Spleen (tissue), 7 donors: ENCODE data around the gene CDK14.

Experiments used
- CTCF ChIP-seq, 11 experiments: fragments of 200-600 bp in 7 of 11; fragments of 450-650 bp in 4 of 11; sonication (generic) in 4 of 11; IDR thresholded peaks in 8 of 11; conservative IDR thresholded peaks in 3 of 11; 1 replicate in 7 of 11; 2 replicates in 4 of 11; pipeline versions ENCODE4 v1.4.0 to v1.8.0; 2016 to 2021; ENCODE audit warnings: antibody characterized with exemption in 11 of 11, inconsistent platforms in 4 of 11, mild to moderate bottlenecking in 1 of 11
- POLR2A ChIP-seq, 3 donors: fragments of 450-650 bp; IDR thresholded peaks; one replicate each; pipeline ENCODE4 v1.5.1; 2017; ENCODE audit warnings: antibody characterized with exemption in 3 of 3, mild to moderate bottlenecking in 1 of 3
- POLR2AphosphoS5 ChIP-seq, 3 donors: sonication (generic); formaldehyde crosslinking; IDR thresholded peaks; one replicate each; pipeline ENCODE4 v1.5.1; 2017; ENCODE audit warnings: antibody characterized with exemption in 3 of 3
- donor health status: DM: no; HTN: no; CAD: no; lungs with moderate emphysema.
- donor health status: DM: no; HTN: no; CAD: no.
- donor health status: DM: no; HTN: no; CAD: no.

DNA sequence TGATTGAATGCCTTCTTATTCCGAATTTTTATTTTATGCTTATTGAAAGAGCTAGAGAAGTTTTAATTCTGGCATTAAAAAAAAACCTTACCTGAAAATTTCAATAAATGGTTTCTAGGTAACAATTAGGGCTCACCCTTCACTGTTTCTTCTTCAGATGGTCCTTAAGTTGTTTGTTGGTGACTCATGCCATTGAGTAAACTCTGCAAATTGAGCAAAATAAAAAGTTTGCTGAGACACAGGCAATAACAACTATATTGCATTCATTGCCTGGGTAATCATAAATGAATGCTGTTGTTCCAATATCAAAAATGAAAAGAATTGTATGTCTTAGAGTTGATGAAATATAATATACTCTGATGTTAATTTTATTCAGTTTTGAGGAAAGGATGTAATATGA lies 300.3 kb downstream of the CDK14 start:
- TF ChIP-seq CTCF (IDR thresholded peaks at IDR 0.05 in 8 of 11, conservative IDR thresholded peaks at IDR 0.05 in 3 of 11) (no peak), POLR2A (IDR thresholded peaks at IDR 0.05) (no peak), POLR2AphosphoS5 (IDR thresholded peaks at IDR 0.05) (no peak)
